K562 (cell line): Measurements from ENCODE around the gene SYNPO2. TPM values are rescaled to one million over a fixed set of nuclear protein-coding genes. Genes with fewer than 3 reads are reported as not detected.
A peak's percentile ranks its signal among the peaks of the same experiment; 100 is the strongest.

Experiments used
- ATF7 ChIP-seq: fragments of 450-650 bp; IDR thresholded peaks from 2 replicates; pipeline ENCODE4 v1.7.1; 2014; ENCODE audit warnings: mild to moderate bottlenecking, moderate library complexity
- CBFB ChIP-seq: sonication (generic); formaldehyde crosslinking; IDR thresholded peaks from 2 replicates; pipeline ENCODE4 v1.4.0; 2020; ENCODE audit warnings: mild to moderate bottlenecking, missing genetic modification reagents
- DLX4 ChIP-seq: fragments of 250-450 bp; sonication (Bioruptor Pico); IDR thresholded peaks from 2 replicates; pipeline ENCODE4 v1.6.1; 2021; ENCODE audit warnings: mild to moderate bottlenecking
- FUS ChIP-seq: fragments of 200-400 bp; formaldehyde crosslinking; optimal IDR thresholded peaks from 2 replicates; pipeline ENCODE3; 2017; ENCODE audit warnings: low read depth, low read length
- KDM1A ChIP-seq, 2 experiments: fragments of 450-650 bp; IDR thresholded peaks; 2 replicates each; pipeline ENCODE4 v1.6.1; 2016; ENCODE audit warnings: mild to moderate bottlenecking in 2 of 2
- KDM4B ChIP-seq, 2 experiments: fragments of 450-650 bp in 1 of 2; sonication (generic) in 1 of 2; IDR thresholded peaks; 2 replicates each; pipeline ENCODE4 v1.6.1; 2016 to 2017; ENCODE audit warnings: borderline replicate concordance in 2 of 2, antibody characterized with exemption in 1 of 2, low read depth in 1 of 2, mild to moderate bottlenecking in 1 of 2
- KLF16 ChIP-seq: IDR thresholded peaks from 2 replicates; pipeline ENCODE4 v1.6.1; 2016; ENCODE audit warnings: antibody characterized with exemption
- NCOA4 ChIP-seq: fragments of 450-650 bp; IDR thresholded peaks from 2 replicates; pipeline ENCODE4 v1.6.1; 2018; ENCODE audit warnings: mild to moderate bottlenecking; ENCODE audit not compliant: partially characterized antibody
- POLR2A ChIP-seq: fragments of 450-650 bp; conservative IDR thresholded peaks from 2 replicates; pipeline ENCODE4 v1.6.1; 2016
- POLR3A ChIP-seq: IDR thresholded peaks from 2 replicates; pipeline ENCODE4 v1.6.1; 2011; ENCODE audit warnings: borderline replicate concordance, mild to moderate bottlenecking, moderate library complexity; ENCODE audit not compliant: insufficient read length, insufficient read depth; ENCODE audit errors: extremely low read depth
- POU5F1 ChIP-seq: fragments of 150-350 bp; IDR thresholded peaks from 2 replicates; pipeline ENCODE4 v1.6.1; 2014; ENCODE audit warnings: borderline replicate concordance, low read length, low read depth, mild to moderate bottlenecking; ENCODE audit not compliant: partially characterized antibody
- RAD21 ChIP-seq, 2 experiments: fragments of 250-450 bp in 1 of 2; fragments of 450-650 bp in 1 of 2; sonication (Bioruptor Pico) in 1 of 2; formaldehyde crosslinking in 1 of 2; IDR thresholded peaks in 1 of 2; conservative IDR thresholded peaks in 1 of 2; 2 replicates each; pipeline versions ENCODE4 v1.4.0 to v1.8.0; 2020 to 2022; ENCODE audit warnings: mild to moderate bottlenecking in 2 of 2, moderate library complexity in 1 of 2
- REST ChIP-seq, 2 experiments: fragments of 450-650 bp; formaldehyde crosslinking in 1 of 2; IDR thresholded peaks; 2 replicates each; pipeline versions ENCODE4 v1.4.0 to v1.6.1; 2014 to 2020; ENCODE audit warnings: mild to moderate bottlenecking in 2 of 2, borderline replicate concordance in 1 of 2, low read depth in 1 of 2
- SMC3 ChIP-seq: conservative IDR thresholded peaks from 2 replicates; pipeline ENCODE4 v1.6.1; 2011; ENCODE audit warnings: low read depth, low read length, improper control_type of control experiment; ENCODE audit not compliant: insufficient read depth
- TARDBP ChIP-seq: fragments of 450-650 bp; IDR thresholded peaks from 2 replicates; pipeline ENCODE4 v1.6.1; 2016
- TBP ChIP-seq: optimal IDR thresholded peaks from 2 replicates; pipeline ENCODE3; 2011; ENCODE audit warnings: low read depth, low read length, improper control_type of control experiment
- ZFPM2 ChIP-seq: fragments of 250-450 bp; sonication (Bioruptor Pico); IDR thresholded peaks from 2 replicates; pipeline ENCODE4 v1.5.1; 2022; ENCODE audit warnings: mild to moderate bottlenecking
- ZNF146 ChIP-seq: IDR thresholded peaks from one replicate; pipeline ENCODE4 v1.6.1; 2018; ENCODE audit warnings: missing compliant biosample characterization; ENCODE audit not compliant: unreplicated experiment
- ZNF282 ChIP-seq: sonication (generic); formaldehyde crosslinking; IDR thresholded peaks from 2 replicates; pipeline ENCODE4 v1.8.1; 2023; ENCODE audit warnings: missing genetic modification reagents
- polyA plus RNA-seq, 8 experiments: library from polyadenylated mRNA; depleted of rRNA in 4 of 8; stranded (reverse) in 5 of 8; unstranded in 3 of 8; fragments of >200 nt; fragmentation: Nextera tagmentation in 2 of 8; fragmentation: Illumina TruSeq in 1 of 8; extraction: Ambion mirVana in 2 of 8; extraction: Trizol in 1 of 8; gene quantifications; 2 replicates each; pipeline versions ENCODE4 v1.2.1 to v1.2.3, GENCODE V29; 2011 to 2014; ENCODE audit warnings: inconsistent platforms in 1 of 8, missing spikeins in 1 of 8
- total RNA-seq, 7 experiments: library from RNA; depleted of rRNA in 6 of 7; stranded (reverse); fragments of >200 nt in 6 of 7; fragmentation: Illumina TruSeq in 2 of 7; extraction: Trizol in 2 of 7; gene quantifications; 2 replicates each; pipeline versions ENCODE4 v1.2.1 to v1.2.3, GENCODE V29; 2011 to 2021; ENCODE audit warnings: low replicate concordance in 1 of 7
- TF ChIP-seq, protein P1 (sequence below), 3 experiments: IDR thresholded peaks in 2 of 3; conservative IDR thresholded peaks in 1 of 3; 2 replicates each; pipeline ENCODE4 v1.5.1; 2011 to 2012; ENCODE audit warnings: low read length in 3 of 3, mild to moderate bottlenecking in 3 of 3, control low read depth in 2 of 3, improper control_type of control experiment in 1 of 3, inconsistent platforms in 1 of 3, low read depth in 1 of 3, mixed read lengths in 1 of 3, moderate library complexity in 1 of 3; ENCODE audit not compliant: insufficient read depth in 2 of 3

The SYNPO2 gene
- total and polyA plus RNA-seq, 9 of the 15 experiments (the other 6 are each of a cell fraction or from before 2014, with no cell fraction given), result 0.03 to 0.18 TPM; not detected in 7

- TF ChIP-seq REST (IDR thresholded peaks at IDR 0.05; ENCODE audit: borderline replicate concordance) (peak; percentile 33; the same call in 1 of the 2 replicates), REST (CRISPR knock-in tag; IDR thresholded peaks at IDR 0.05; ENCODE audit: low read depth) (no peak), POU5F1 (no peak), POLR3A (peak; percentile 53), CBFB (CRISPR knock-in tag) (no peak), NCOA4 (no peak), ZFPM2 (no peak), FUS (no peak), TBP (peak; percentile 75), KDM4B (IDR thresholded peaks at IDR 0.05; ENCODE audit: borderline replicate concordance in 2 of 2, low read depth in 1 of 2) (no peak), KLF16 (no peak), RAD21 (CRISPR knock-in tag; conservative IDR thresholded peaks at IDR 0.05 in 1 of 2, IDR thresholded peaks at IDR 0.05 in 1 of 2) (peak; percentile 70 to 73), KDM1A (IDR thresholded peaks at IDR 0.05) (no peak), ATF7 (no peak), POLR2A (no peak), SMC3 (0 out of 2 replicates have a peak, but pooled peaks have one; percentile 36), ZNF146 (CRISPR knock-in tag) (no peak), ZNF282 (CRISPR knock-in tag) (no peak), TARDBP (no peak), DLX4 (CRISPR knock-in tag) (no peak)
- TF ChIP-seq, protein P1, sequence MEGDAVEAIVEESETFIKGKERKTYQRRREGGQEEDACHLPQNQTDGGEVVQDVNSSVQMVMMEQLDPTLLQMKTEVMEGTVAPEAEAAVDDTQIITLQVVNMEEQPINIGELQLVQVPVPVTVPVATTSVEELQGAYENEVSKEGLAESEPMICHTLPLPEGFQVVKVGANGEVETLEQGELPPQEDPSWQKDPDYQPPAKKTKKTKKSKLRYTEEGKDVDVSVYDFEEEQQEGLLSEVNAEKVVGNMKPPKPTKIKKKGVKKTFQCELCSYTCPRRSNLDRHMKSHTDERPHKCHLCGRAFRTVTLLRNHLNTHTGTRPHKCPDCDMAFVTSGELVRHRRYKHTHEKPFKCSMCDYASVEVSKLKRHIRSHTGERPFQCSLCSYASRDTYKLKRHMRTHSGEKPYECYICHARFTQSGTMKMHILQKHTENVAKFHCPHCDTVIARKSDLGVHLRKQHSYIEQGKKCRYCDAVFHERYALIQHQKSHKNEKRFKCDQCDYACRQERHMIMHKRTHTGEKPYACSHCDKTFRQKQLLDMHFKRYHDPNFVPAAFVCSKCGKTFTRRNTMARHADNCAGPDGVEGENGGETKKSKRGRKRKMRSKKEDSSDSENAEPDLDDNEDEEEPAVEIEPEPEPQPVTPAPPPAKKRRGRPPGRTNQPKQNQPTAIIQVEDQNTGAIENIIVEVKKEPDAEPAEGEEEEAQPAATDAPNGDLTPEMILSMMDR (IDR thresholded peaks at IDR 0.05 in 2 of 3, conservative IDR thresholded peaks at IDR 0.05 in 1 of 3; ENCODE audit: insufficient read depth in 2 of 3, low read depth in 1 of 3, low read length in 3 of 3), result peak; percentile 37 to 62 (median 45); a peak in 4 of 6 replicates
Measured at GRCh38 chr4:118969359-118969758, 80.7 kb downstream of the SYNPO2 start (continued).
